ENCODE data around the gene KCTD12.

Gene KCTD12

GRCh38 chr13:76853481-76853880 is 32.7 kb downstream of the KCTD12 start:
- DNase-seq, result no peak

GRCh38 chr13:76852986-76853385 is 33.2 kb downstream of the KCTD12 start:
- DNase-seq, result no peak

- DNase-seq, result no peak
Measured at GRCh38 chr13:76851961-76852360, 34.2 kb downstream of the KCTD12 start.

- DNase-seq, result no peak
Measured at GRCh38 chr13:76849493-76849892, 36.7 kb downstream of the KCTD12 start.

- DNase-seq, result peak; percentile 27
Measured at GRCh38 chr13:76848596-76848995, 37.6 kb downstream of the KCTD12 start.

GRCh38 chr13:76846363-76846762 is 39.8 kb downstream of the KCTD12 start:
- DNase-seq, result no peak

DNA sequence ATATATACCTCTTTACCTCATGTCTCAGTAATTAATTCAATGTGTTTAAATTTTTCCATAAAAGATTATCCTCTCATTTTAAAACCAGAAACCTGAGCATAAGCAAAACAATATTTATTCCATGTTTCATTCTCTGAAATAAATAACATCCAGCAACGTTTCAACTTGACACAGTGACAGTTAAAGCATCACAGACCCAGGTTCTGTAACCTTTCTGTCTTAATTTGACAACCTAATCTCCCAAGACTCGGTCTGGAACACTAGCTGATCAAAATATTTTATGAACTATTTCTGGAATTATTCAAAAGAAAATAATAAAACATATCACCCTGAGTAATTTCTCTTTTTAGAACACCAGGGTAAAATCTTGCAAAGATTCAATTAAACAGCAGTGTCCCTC is 40.3 kb downstream of the KCTD12 start:
- no peak for DNase-seq

DNA sequence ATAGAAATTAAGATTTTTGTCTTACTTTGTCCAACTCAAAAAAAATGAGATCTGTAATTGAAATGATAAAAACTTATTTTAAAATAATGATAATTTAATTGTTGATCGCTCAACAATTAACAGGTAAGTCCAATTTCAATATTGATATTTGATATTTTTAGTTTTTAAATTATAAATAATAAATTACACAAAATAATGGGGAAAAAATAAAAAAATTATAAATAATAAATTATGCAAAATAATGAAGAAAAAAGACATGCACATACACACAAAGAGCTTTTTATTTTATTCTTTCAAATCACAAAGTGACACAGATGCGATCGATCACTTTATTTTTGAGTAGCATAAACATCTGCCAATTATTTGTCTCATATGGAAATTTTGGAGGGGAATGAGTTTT is 40.8 kb downstream of the KCTD12 start:
- DNase-seq, result no peak

- no peak for DNase-seq
Measured at GRCh38 chr13:76837801-76838200, 48.4 kb downstream of the KCTD12 start.

GRCh38 chr13:76836311-76836710 is 49.9 kb downstream of the KCTD12 start:
- DNase-seq, result no peak

GRCh38 chr13:76833441-76833954 is 52.7 kb downstream of the KCTD12 start:
- DNase-seq, result no peak

DNA sequence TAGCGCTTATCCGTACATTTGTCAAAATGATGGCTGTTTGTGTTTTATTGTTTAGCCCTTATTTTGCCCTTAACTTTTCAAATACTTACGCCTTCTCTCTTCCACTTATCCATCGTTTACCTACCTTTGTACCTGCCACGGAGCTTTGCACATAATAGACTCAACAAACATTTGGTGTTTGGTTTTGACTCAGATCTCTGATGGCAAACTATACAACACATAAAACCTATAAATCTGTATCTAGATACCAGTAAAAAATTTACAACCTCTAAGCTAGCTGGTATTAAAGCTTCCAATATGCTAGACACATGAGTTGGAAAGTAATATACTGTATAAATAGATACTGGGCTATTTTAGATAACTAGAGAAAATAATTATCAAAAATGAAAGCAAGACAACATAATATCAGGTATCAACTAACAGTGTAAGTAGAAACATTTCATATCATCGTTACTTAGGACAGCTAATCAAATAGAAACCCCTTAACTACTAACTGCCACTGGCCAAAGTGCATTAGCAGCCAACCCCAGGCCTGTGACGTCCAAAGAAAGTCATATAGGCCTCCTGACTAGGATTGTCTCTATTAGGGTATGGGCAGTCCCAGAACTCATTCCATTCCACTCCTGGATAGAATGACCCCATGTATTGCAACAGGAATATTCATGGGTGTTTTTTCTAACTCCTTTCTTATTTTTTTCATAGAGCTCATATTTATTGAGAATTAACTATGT is 53.8 kb downstream of the KCTD12 start:
- no peak for DNase-seq

DNA sequence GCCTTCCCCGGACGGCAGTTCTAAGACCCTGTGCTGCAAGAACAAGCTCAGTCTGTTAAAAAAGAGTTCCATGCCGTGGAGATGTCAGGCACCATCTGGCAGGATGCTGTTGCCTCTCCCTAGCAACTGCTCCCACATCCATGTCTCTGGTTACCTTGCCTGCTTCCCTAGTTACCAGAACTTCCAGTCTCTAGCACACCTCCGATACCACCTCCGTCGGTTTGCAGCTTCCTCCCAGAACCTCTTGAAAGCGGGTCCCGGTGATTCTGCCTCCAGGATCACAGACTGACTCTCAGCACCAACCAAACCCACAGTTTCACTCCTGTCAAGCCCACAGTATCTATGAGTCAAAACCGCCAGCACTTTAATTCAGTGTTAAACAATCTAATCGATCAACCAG is 55.4 kb downstream of the KCTD12 start:
- no peak for DNase-seq

Measured in SIG-M5 (cell line).